ENCODE data around the gene BCAR3.

- TF ChIP-seq CTCF (IDR thresholded peaks at IDR 0.05) (no peak), POLR2AphosphoS5 (IDR thresholded peaks at IDR 0.05) (no peak)
These were observed 9.5 kb upstream of the BCAR3 start for GRCh38 chr1:93690921-93691789.
